Activated CD4-positive, alpha-beta T cell treated with anti-CD3 and anti-CD28 coated beads, Interleukin-2, Interleukin-6, amounts not matched to agents 100 ng/mL and 50 ng/mL, durations not matched to agents 16 hours and 8 hours (primary cell): ENCODE measurements around the gene NFIA.
"Not testable (repeated sequence)": the region's sequence is repeated elsewhere in the genome, so short reads cannot be mapped to it uniquely, and the experiment has no call there.

Experiments used
- DNase-seq: peaks from one replicate; pipeline ENCODE4 v3.0.0-alpha.2; 2020

NFIA gene

GRCh38 chr1:61109158-61109557, 26.8 kb downstream of the NFIA start:
- no peak for DNase-seq

DNA sequence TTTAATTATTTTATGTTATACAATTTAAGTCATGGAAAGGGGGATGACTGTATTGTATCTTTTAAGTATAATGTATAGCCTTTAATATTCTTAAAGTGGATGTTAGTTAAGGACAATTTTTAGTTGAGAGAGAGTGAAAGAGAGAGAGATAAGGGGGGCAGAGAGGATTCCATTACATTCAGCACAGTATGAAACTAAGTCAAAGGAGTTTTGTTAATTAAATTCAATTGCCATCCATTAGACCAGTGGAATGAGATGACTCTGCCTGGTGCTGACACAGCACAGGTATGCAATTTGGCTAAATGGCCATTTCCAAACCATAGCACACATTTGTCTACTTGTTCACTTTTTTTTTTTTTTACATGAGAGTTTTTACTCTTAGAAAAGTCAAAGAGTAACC, 27.5 kb downstream of the NFIA start:
- DNase-seq, result no peak

DNA sequence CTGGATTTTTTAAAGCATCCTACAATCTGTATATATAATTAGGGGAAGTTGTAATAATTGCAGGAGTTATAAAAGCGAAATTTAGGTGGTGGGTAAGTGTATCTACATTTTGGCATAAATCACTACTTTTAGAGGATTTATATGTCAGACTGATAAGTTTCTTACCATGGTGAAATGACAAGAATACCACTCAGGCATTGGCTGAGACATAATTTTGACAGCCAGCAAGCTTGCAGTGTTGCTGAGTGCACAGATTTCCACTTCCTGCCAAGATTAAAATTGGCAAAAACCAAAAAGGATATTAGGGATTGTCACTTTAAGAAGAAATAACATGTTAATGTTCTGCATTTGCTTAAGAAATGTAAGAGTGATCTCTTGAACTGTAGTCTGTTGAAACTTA, 28.2 kb downstream of the NFIA start:
- no peak for DNase-seq

GRCh38 chr1:61111084-61112004, 29.0 kb downstream of the NFIA start:
- DNase-seq, result no peak

GRCh38 chr1:61114178-61114870, 32.0 kb downstream of the NFIA start:
- DNase-seq, result no peak

DNA sequence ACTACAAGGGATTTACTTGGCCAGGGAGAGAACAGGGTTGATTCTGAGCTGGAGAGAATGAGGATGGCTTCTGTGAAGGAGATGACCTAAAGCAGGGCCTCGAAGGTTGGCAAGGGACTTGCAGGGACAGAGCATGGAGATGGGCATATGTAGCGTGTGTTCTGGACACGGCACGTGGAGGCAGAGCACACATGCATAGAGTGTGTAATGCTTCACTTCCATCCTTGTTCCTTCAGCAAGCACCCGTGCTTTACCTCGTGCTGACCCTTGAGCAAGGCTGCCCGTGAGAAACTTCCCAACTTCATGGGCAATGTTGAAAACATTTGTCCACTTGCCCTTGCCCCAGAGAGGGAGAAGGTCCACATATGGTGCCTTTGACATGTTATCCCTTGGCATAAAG, 33.1 kb downstream of the NFIA start:
- no peak for DNase-seq

DNA sequence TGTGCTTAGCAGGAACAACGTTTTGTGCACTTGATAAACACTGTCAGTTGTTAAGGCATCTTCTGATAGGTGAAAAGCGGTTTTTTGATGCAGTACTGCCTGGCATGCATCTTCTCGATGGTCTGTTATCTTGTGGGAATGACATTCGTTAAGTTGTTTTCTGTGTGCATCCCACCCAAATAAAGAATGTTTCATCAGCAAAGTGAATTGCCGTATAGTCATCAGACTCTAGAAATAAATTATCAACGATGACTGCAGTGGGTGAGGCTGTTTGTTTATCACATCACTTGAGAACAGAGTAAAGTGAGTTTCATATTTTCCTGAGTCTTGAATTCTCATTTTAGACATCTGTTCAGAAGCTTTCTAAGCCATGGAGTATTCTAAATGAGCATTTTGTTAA, 34.1 kb downstream of the NFIA start:
- DNase-seq, result no peak

DNA sequence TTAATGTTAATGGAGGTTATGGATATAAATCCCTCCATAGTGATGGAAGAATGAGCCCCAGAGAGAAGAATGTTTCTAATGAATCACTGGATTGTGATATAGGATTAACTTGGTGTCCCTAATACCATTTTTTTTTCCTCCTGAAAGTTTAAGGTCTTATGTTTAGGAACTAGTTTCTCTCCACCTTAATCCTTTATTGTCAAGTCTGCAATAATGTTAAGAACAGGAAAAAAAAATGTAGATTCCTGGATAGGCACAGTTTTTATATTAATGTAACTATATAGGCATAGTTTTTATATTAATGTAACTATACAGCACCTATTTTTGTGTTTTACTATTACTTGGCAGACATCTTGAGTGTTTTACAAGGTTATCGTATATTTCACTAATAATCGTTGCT, 34.9 kb downstream of the NFIA start:
- no peak for DNase-seq

GRCh38 chr1:61119085-61119484, 36.7 kb downstream of the NFIA start:
- DNase-seq, result no peak

GRCh38 chr1:61120246-61120840, 38.0 kb downstream of the NFIA start:
- DNase-seq, result no peak

- DNase-seq, result no peak
These were observed 38.6 kb downstream of the NFIA start for GRCh38 chr1:61120998-61121397.

GRCh38 chr1:61121631-61122030, 39.3 kb downstream of the NFIA start:
- no peak for DNase-seq

GRCh38 chr1:61122389-61122788, 40.0 kb downstream of the NFIA start:
- DNase-seq, result no peak

- DNase-seq, result no peak
These were observed 41.0 kb downstream of the NFIA start for GRCh38 chr1:61123326-61123725.

GRCh38 chr1:61124078-61124477, 41.7 kb downstream of the NFIA start:
- DNase-seq, result no peak

GRCh38 chr1:61124696-61125095, 42.3 kb downstream of the NFIA start:
- DNase-seq, result no peak

DNA sequence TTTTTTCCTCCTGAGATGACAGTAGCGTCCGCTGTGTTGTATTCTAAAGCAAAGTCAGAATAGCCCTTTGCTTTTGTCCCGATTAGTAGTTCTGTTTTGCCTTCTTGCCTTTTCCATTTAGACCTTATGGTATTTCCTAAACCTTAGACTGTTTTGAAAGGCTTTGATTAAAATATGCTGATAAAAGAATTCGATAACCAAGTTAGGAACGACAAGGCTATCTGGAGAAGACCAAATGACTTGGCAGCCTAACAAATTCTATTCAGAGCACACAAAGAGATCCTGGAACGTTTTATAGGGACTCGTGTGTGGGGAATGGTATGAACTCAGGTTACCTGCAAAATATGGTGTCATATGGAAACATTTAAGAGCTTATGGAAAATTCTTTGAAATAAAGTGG, 42.9 kb downstream of the NFIA start:
- no peak for DNase-seq

DNA sequence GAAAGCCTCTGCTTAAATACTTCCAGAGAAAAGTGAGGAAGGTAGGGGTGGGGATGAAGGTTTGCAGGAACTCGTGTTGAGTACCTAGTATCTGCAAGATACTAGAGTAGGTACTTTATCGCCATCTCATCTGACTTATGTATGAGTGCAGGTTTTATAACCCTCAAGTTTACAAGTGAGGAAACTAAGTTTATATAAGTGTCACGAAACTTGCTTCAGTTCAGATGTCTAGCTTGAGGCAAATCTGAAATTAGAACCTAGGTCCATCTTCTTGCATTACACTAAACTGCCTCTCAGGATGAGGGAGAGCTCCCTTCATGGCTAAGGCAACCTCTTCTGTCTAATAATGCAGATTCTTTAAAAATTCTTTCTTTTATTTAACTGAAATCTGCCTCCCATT, 43.5 kb downstream of the NFIA start:
- DNase-seq, result no peak

DNA sequence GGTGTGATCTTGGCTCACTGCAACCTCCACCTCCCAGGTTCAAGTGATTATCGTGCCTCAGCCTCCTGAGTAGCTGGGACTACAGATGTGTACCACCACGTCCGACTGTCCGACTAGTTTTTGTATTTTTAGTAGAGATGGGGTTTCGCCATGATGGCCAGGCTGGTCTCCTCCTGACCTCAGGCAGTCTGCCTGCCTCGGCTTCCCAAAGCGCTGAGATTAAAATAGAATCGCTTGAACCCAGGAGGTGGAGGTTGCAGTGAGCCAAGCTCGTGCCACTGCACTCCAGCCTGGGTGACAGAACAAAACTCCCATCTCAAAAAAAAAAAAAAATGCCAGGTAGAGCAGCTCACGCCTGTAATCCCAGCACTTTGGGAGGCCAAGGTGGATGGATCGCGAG, 44.5 kb downstream of the NFIA start:
- not testable (repeated sequence) for DNase-seq

DNA sequence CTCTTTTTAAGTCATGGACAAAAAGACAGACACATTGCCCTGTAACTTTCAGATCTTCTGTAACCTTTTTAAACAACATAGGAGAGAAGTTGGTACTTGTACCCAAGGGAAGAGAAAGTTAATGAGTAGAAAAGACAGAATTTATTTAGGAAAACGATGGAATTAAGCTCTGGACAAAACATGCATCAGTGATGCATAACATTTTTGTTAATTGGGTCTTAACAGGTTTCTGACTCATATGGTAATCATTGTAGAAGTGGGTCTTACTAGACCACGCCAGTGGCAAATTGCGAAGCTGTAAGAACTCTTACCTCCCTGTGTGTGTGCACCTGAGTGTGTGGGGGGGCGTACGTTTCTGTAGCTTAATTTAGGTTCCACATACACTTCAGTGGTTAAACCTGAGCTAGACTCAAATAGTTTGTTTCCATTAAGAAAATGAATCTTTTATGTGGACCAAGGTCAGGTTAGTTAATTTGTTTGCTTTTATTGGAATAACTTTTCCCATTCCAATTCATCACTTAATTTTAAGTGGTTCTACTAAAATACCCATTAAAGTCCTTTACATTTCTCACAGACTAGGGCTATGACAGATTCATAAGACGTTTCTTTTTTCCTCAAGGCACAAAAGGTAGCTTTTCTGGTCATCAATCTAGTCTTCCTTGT, 48.1 kb downstream of the NFIA start:
- no peak for DNase-seq

DNA sequence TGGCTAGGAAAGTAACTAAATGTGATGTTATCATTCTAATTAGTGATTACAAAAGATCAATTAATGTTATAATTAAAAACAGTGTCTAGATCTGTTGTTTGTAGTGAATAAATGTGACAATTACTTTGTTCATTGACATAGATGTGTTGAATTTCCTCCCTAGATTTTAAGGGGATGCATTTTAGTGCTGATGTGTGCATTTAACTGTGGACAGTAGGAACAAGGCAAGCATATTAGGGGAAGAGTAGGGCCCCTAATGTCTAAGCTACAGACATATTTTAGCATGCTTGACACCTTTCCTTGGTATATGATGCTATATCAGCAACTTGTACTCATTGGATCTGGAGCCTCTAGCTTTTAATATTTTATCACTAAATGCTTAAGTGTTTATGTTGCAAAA, 48.9 kb downstream of the NFIA start:
- DNase-seq, result no peak

GRCh38 chr1:61131716-61132115, 49.4 kb downstream of the NFIA start:
- no peak for DNase-seq

DNA sequence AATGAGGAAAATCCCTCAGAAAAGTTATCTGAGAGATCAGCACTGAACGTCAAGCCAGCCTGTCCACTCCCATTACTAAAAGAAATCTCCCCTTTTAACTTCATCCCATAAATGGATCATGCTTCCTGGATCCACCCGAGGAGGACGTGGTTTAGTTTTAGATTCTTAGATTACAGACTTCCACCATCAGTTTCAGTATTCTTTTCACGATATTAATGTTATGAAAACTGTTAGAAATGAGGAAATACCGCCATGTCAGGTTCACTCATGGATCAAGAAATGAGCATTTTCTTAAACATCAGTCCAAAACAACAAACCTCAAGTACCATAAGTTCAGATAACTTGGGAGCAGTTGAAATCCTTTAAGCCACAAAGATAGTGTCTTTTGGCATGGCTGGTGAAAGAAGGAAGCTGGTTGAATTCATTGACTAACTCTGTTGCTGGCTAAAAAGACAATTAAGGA, 49.8 kb downstream of the NFIA start:
- DNase-seq, result no peak
